Stimulated activated CD4-positive, alpha-beta T cell treated with anti-CD3 and anti-CD28 coated beads, TNF-alpha, amount 100 ng/mL, for 1 hour (primary cell): ENCODE measurements around the gene CLNK.

Source experiments
- DNase-seq, 3 donors: peaks; one replicate each; pipeline ENCODE4 v3.0.0-alpha.2; 2020; ENCODE audit warnings: low read depth in 3 of 3, low spot score in 1 of 3

CLNK gene

GRCh38 chr4:10701702-10702460 is 17.3 kb upstream of the CLNK start:
- no peak for DNase-seq

GRCh38 chr4:10701161-10701560 is 16.6 kb upstream of the CLNK start:
- no peak for DNase-seq

GRCh38 chr4:10698172-10698571 is 13.6 kb upstream of the CLNK start:
- no peak for DNase-seq

GRCh38 chr4:10697086-10697485 is 12.5 kb upstream of the CLNK start:
- DNase-seq, result no peak

GRCh38 chr4:10696253-10696652 is 11.7 kb upstream of the CLNK start:
- DNase-seq, result no peak

- DNase-seq, result no peak
Measured at GRCh38 chr4:10694828-10695209, 10.3 kb upstream of the CLNK start.

GRCh38 chr4:10694151-10694827 is 9.7 kb upstream of the CLNK start:
- DNase-seq, result no peak

GRCh38 chr4:10691651-10692050 is 7.1 kb upstream of the CLNK start:
- no peak for DNase-seq

GRCh38 chr4:10690185-10690907 is 5.8 kb upstream of the CLNK start:
- DNase-seq, result no peak

GRCh38 chr4:10688846-10689245 is 4.3 kb upstream of the CLNK start:
- no peak for DNase-seq

- no peak for DNase-seq
Measured at GRCh38 chr4:10688022-10688421, 3.5 kb upstream of the CLNK start.

GRCh38 chr4:10687526-10687925 is 3.0 kb upstream of the CLNK start:
- no peak for DNase-seq

GRCh38 chr4:10682397-10682796 is 2.2 kb downstream of the CLNK start:
- DNase-seq, result no peak

- DNase-seq, result no peak
Measured at GRCh38 chr4:10677796-10678497, 6.6 kb downstream of the CLNK start.

- DNase-seq, result no peak
Measured at GRCh38 chr4:10673817-10674369, 10.7 kb downstream of the CLNK start.

- DNase-seq, result no peak
Measured at GRCh38 chr4:10672379-10672778, 12.2 kb downstream of the CLNK start.

- DNase-seq, result no peak
Measured at GRCh38 chr4:10671799-10672198, 12.8 kb downstream of the CLNK start.

- no peak for DNase-seq
Measured at GRCh38 chr4:10671366-10671765, 13.2 kb downstream of the CLNK start.

GRCh38 chr4:10670321-10670720 is 14.2 kb downstream of the CLNK start:
- DNase-seq, result no peak

GRCh38 chr4:10667701-10668326 is 16.8 kb downstream of the CLNK start:
- DNase-seq, result no peak

- no peak for DNase-seq
Measured at GRCh38 chr4:10666616-10667015, 18.0 kb downstream of the CLNK start.
